K562 (cell line): ENCODE data around the gene ZMIZ1. TPM values are rescaled to one million over a fixed set of nuclear protein-coding genes. Genes with fewer than 3 reads are reported as not detected.
A peak's percentile ranks its signal among the peaks of the same experiment; 100 is the strongest.

ENCODE experiments used
- CEBPG ChIP-seq, 3 experiments: fragments of 200-800 bp in 1 of 3; sonication (Bioruptor generic) in 1 of 3; sonication (generic) in 1 of 3; formaldehyde crosslinking in 1 of 3; IDR thresholded peaks in 2 of 3; conservative IDR thresholded peaks in 1 of 3; 2 replicates each; pipeline versions ENCODE4 v1.6.1 to v1.8.0; 2016 to 2022; ENCODE audit warnings: missing compliant biosample characterization in 2 of 3, missing genetic modification characterization in 2 of 3, mild to moderate bottlenecking in 1 of 3, missing genetic modification reagents in 1 of 3
- NBN ChIP-seq: fragments of 450-650 bp; IDR thresholded peaks from 2 replicates; pipeline ENCODE4 v1.6.1; 2016; ENCODE audit warnings: low read depth, mild to moderate bottlenecking
- SP1 ChIP-seq: sonication (generic); formaldehyde crosslinking; IDR thresholded peaks from 2 replicates; pipeline ENCODE4 v1.8.1; 2022; ENCODE audit warnings: mild to moderate bottlenecking, missing genetic modification reagents
- ZNF232 ChIP-seq: sonication (generic); formaldehyde crosslinking; IDR thresholded peaks from 2 replicates; pipeline ENCODE4 v1.8.0; 2022; ENCODE audit warnings: mild to moderate bottlenecking, missing genetic modification reagents
- ZNF740 ChIP-seq, 3 experiments: fragments of 200-800 bp in 1 of 3; sonication (Bioruptor generic) in 1 of 3; sonication (generic) in 1 of 3; formaldehyde crosslinking in 1 of 3; IDR thresholded peaks; 2 replicates each; pipeline versions ENCODE4 v1.6.1 to v1.8.0; 2016 to 2022; ENCODE audit warnings: mild to moderate bottlenecking in 2 of 3, missing compliant biosample characterization in 2 of 3, missing genetic modification characterization in 2 of 3, missing genetic modification reagents in 1 of 3
- polyA plus RNA-seq, 8 experiments: library from polyadenylated mRNA; depleted of rRNA in 4 of 8; stranded (reverse) in 5 of 8; unstranded in 3 of 8; fragments of >200 nt; fragmentation: Nextera tagmentation in 2 of 8; fragmentation: Illumina TruSeq in 1 of 8; extraction: Ambion mirVana in 2 of 8; extraction: Trizol in 1 of 8; gene quantifications; 2 replicates each; pipeline versions ENCODE4 v1.2.1 to v1.2.3, GENCODE V29; 2011 to 2014; ENCODE audit warnings: inconsistent platforms in 1 of 8, missing spikeins in 1 of 8
- total RNA-seq, 7 experiments: library from RNA; depleted of rRNA in 6 of 7; stranded (reverse); fragments of >200 nt in 6 of 7; fragmentation: Illumina TruSeq in 2 of 7; extraction: Trizol in 2 of 7; gene quantifications; 2 replicates each; pipeline versions ENCODE4 v1.2.1 to v1.2.3, GENCODE V29; 2011 to 2021; ENCODE audit warnings: low replicate concordance in 1 of 7
- TF ChIP-seq, protein P1 (sequence below), 2 experiments: fragments of 450-650 bp; formaldehyde crosslinking in 1 of 2; IDR thresholded peaks; 2 replicates each; pipeline versions ENCODE4 v1.4.0 to v1.6.1; 2014 to 2020; ENCODE audit warnings: mild to moderate bottlenecking in 2 of 2, borderline replicate concordance in 1 of 2, low read depth in 1 of 2
- TF ChIP-seq, protein P2 (sequence below): fragments of 450-650 bp; formaldehyde crosslinking; IDR thresholded peaks from 2 replicates; pipeline ENCODE4 v1.4.0; 2020; ENCODE audit warnings: mild to moderate bottlenecking, moderate library complexity
- TF ChIP-seq, protein P3 (sequence below): sonication (generic); formaldehyde crosslinking; IDR thresholded peaks from 2 replicates; pipeline ENCODE4 v1.8.1; 2022; ENCODE audit warnings: missing genetic modification reagents

ZMIZ1 gene
- total and polyA plus RNA-seq, 9 of the 15 experiments (the other 6 are each of a cell fraction or from before 2014, with no cell fraction given) = 1.0 to 37.3 (median 4.3) TPM

GRCh38 chr10:79347226-79347893 lies 278.6 kb downstream of the ZMIZ1 start, which contains the start of gene PPIF (continued):
- TF ChIP-seq, protein P1, sequence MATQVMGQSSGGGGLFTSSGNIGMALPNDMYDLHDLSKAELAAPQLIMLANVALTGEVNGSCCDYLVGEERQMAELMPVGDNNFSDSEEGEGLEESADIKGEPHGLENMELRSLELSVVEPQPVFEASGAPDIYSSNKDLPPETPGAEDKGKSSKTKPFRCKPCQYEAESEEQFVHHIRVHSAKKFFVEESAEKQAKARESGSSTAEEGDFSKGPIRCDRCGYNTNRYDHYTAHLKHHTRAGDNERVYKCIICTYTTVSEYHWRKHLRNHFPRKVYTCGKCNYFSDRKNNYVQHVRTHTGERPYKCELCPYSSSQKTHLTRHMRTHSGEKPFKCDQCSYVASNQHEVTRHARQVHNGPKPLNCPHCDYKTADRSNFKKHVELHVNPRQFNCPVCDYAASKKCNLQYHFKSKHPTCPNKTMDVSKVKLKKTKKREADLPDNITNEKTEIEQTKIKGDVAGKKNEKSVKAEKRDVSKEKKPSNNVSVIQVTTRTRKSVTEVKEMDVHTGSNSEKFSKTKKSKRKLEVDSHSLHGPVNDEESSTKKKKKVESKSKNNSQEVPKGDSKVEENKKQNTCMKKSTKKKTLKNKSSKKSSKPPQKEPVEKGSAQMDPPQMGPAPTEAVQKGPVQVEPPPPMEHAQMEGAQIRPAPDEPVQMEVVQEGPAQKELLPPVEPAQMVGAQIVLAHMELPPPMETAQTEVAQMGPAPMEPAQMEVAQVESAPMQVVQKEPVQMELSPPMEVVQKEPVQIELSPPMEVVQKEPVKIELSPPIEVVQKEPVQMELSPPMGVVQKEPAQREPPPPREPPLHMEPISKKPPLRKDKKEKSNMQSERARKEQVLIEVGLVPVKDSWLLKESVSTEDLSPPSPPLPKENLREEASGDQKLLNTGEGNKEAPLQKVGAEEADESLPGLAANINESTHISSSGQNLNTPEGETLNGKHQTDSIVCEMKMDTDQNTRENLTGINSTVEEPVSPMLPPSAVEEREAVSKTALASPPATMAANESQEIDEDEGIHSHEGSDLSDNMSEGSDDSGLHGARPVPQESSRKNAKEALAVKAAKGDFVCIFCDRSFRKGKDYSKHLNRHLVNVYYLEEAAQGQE (IDR thresholded peaks at IDR 0.05; ENCODE audit: borderline replicate concordance) = peak; percentile 44; the same call in 1 of the 2 replicates
- TF ChIP-seq, protein P1 (CRISPR knock-in tag; IDR thresholded peaks at IDR 0.05; ENCODE audit: low read depth) = no peak
- peak; percentile 86 for TF ChIP-seq SP1 (CRISPR knock-in tag)
- TF ChIP-seq CEBPG (CRISPR knock-in tag; IDR thresholded peaks at IDR 0.05) = no peak
- no peak for TF ChIP-seq CEBPG (tag; conservative IDR thresholded peaks at IDR 0.05 in 1 of 2, IDR thresholded peaks at IDR 0.05 in 1 of 2)
- TF ChIP-seq ZNF740 (CRISPR knock-in tag; IDR thresholded peaks at IDR 0.05) = no peak
- TF ChIP-seq ZNF740 (tag; IDR thresholded peaks at IDR 0.05) = no peak
- 0 out of 2 replicates have a peak, but pooled peaks have one; percentile 5 for TF ChIP-seq NBN
- TF ChIP-seq ZNF232 (CRISPR knock-in tag) = no peak
- TF ChIP-seq, protein P2, sequence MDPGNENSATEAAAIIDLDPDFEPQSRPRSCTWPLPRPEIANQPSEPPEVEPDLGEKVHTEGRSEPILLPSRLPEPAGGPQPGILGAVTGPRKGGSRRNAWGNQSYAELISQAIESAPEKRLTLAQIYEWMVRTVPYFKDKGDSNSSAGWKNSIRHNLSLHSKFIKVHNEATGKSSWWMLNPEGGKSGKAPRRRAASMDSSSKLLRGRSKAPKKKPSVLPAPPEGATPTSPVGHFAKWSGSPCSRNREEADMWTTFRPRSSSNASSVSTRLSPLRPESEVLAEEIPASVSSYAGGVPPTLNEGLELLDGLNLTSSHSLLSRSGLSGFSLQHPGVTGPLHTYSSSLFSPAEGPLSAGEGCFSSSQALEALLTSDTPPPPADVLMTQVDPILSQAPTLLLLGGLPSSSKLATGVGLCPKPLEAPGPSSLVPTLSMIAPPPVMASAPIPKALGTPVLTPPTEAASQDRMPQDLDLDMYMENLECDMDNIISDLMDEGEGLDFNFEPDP (CRISPR knock-in tag) = 0 out of 2 replicates have a peak, but pooled peaks have one; percentile 34
- TF ChIP-seq, protein P3, sequence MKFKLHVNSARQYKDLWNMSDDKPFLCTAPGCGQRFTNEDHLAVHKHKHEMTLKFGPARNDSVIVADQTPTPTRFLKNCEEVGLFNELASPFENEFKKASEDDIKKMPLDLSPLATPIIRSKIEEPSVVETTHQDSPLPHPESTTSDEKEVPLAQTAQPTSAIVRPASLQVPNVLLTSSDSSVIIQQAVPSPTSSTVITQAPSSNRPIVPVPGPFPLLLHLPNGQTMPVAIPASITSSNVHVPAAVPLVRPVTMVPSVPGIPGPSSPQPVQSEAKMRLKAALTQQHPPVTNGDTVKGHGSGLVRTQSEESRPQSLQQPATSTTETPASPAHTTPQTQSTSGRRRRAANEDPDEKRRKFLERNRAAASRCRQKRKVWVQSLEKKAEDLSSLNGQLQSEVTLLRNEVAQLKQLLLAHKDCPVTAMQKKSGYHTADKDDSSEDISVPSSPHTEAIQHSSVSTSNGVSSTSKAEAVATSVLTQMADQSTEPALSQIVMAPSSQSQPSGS (CRISPR knock-in tag) = no peak; the same call in 1 of the 2 replicates
